ENCODE results near the gene BPIFB1. TPM values are rescaled to one million over a fixed set of nuclear protein-coding genes. Genes with fewer than 3 reads are reported as not detected.
A peak's percentile ranks its signal among the peaks of the same experiment; 100 is the strongest.

BPIFB1 gene
- total and polyA plus RNA-seq, 2 of the 13 experiments (the other 11 are each of a cell fraction or from before 2014, with no cell fraction given), result 0.82 to 4.4 TPM

DNA sequence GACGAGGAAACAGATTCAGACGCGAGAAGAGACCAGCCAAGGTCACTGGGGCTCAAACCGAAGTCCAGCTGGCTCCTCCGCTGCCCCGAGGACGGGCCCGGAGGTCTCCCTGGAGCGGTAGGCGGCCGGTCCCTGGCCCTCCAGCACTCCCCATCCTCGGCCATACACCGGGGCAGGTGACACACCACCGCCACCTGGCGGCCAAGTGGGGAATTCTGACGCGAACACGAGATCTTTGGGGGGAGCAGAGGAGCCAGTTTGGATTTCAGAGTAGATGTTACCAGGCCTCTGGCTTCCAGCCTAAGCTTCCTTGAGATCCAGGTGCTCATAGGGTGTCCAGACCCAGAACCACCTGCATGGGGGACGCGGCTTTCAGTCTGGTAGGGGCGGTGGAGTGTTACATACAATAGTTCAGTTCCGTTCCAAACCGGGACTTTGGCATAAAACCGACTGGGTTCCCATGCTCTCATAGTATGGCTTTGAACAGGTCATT lies 16.1 kb downstream of the BPIFB1 start (continued):
- TF ChIP-seq PCBP1 (IDR thresholded peaks at IDR 0.05; ENCODE audit: borderline replicate concordance, low read depth, low read length), result no peak
- TF ChIP-seq ZNF556 (CRISPR knock-in tag; IDR thresholded peaks at IDR 0.05; ENCODE audit: borderline replicate concordance), result peak; percentile 86; the same call in 1 of the 2 replicates
- peak; percentile 65 for TF ChIP-seq BHLHE40 (IDR thresholded peaks at IDR 0.05; ENCODE audit: low read length)
- 0 out of 2 replicates have a peak, but pooled peaks have one; percentile 60 for TF ChIP-seq MTF2 (CRISPR knock-in tag; IDR thresholded peaks at IDR 0.05; ENCODE audit: borderline replicate concordance)
- TF ChIP-seq RBM39 (IDR thresholded peaks at IDR 0.05; ENCODE audit: low read depth, low read length, poor library complexity, severe bottlenecking), result peak; percentile 65
- peak; percentile 90; the same call in 1 of the 2 replicates for TF ChIP-seq ZNF839 (CRISPR knock-in tag; IDR thresholded peaks at IDR 0.05; ENCODE audit: borderline replicate concordance)
- TF ChIP-seq ZFP91 (CRISPR knock-in tag; IDR thresholded peaks at IDR 0.05; ENCODE audit: borderline replicate concordance), result peak; percentile 59; the same call in 1 of the 2 replicates
- TF ChIP-seq CREM (IDR thresholded peaks at IDR 0.05), result no peak
- no peak for TF ChIP-seq CREM (CRISPR knock-in tag; IDR thresholded peaks at IDR 0.05)
- TF ChIP-seq HNF1B (CRISPR knock-in tag; IDR thresholded peaks at IDR 0.05), result peak; percentile 76
- TF ChIP-seq, protein P1, sequence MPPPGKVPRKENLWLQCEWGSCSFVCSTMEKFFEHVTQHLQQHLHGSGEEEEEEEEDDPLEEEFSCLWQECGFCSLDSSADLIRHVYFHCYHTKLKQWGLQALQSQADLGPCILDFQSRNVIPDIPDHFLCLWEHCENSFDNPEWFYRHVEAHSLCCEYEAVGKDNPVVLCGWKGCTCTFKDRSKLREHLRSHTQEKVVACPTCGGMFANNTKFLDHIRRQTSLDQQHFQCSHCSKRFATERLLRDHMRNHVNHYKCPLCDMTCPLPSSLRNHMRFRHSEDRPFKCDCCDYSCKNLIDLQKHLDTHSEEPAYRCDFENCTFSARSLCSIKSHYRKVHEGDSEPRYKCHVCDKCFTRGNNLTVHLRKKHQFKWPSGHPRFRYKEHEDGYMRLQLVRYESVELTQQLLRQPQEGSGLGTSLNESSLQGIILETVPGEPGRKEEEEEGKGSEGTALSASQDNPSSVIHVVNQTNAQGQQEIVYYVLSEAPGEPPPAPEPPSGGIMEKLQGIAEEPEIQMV (CRISPR knock-in tag; IDR thresholded peaks at IDR 0.05; ENCODE audit: low read depth), result peak; percentile 75; the same call in 1 of the 2 replicates
- TF ChIP-seq JUN (CRISPR knock-in tag; IDR thresholded peaks at IDR 0.05), result no peak
- TF ChIP-seq, protein P2, sequence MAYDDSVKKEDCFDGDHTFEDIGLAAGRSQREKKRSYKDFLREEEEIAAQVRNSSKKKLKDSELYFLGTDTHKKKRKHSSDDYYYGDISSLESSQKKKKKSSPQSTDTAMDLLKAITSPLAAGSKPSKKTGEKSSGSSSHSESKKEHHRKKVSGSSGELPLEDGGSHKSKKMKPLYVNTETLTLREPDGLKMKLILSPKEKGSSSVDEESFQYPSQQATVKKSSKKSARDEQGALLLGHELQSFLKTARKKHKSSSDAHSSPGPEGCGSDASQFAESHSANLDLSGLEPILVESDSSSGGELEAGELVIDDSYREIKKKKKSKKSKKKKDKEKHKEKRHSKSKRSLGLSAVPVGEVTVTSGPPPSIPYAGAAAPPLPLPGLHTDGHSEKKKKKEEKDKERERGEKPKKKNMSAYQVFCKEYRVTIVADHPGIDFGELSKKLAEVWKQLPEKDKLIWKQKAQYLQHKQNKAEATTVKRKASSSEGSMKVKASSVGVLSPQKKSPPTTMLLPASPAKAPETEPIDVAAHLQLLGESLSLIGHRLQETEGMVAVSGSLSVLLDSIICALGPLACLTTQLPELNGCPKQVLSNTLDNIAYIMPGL (CRISPR knock-in tag; IDR thresholded peaks at IDR 0.05; ENCODE audit: borderline replicate concordance in 1 of 2, low read depth in 1 of 2), result peak; percentile 75 to 80; a peak in 3 of 4 replicates
- 0 out of 2 replicates have a peak, but pooled peaks have one; percentile 67 for TF ChIP-seq ZNF512 (CRISPR knock-in tag; IDR thresholded peaks at IDR 0.05)
- TF ChIP-seq ZBTB38 (CRISPR knock-in tag; IDR thresholded peaks at IDR 0.05), result peak; percentile 63
- TF ChIP-seq ASH2L (IDR thresholded peaks at IDR 0.05; ENCODE audit: insufficient read length, low read depth, low read length), result no peak

Data from HepG2 (cell line).